K562 (cell line): ENCODE measurements around the gene MOSPD3. TPM values are rescaled to one million over a fixed set of nuclear protein-coding genes. Genes with fewer than 3 reads are reported as not detected.
A peak's percentile ranks its signal among the peaks of the same experiment; 100 is the strongest.

ENCODE experiments used
- AFF4 ChIP-seq: sonication (generic); formaldehyde crosslinking; IDR thresholded peaks from 2 replicates; pipeline ENCODE4 v1.8.0; 2023; ENCODE audit warnings: mild to moderate bottlenecking, missing genetic modification reagents
- CREB3 ChIP-seq: fragments of 450-650 bp; conservative IDR thresholded peaks from 2 replicates; pipeline ENCODE4 v1.6.1; 2016; ENCODE audit warnings: missing genetic modification characterization, low read depth, mild to moderate bottlenecking, missing compliant biosample characterization, moderate library complexity
- CTCFL ChIP-seq: IDR thresholded peaks from 2 replicates; pipeline ENCODE4 v1.6.1; 2011; ENCODE audit warnings: borderline replicate concordance, low read depth, mild to moderate bottlenecking, moderate library complexity, low read length; ENCODE audit not compliant: insufficient read depth, poor library complexity, severe bottlenecking
- ELF1 ChIP-seq: fragments of 200-800 bp; sonication (Bioruptor generic); IDR thresholded peaks from 2 replicates; pipeline ENCODE4 v1.6.1; 2016; ENCODE audit warnings: missing genetic modification characterization, missing compliant biosample characterization
- ETV5 ChIP-seq: sonication (generic); formaldehyde crosslinking; IDR thresholded peaks from 2 replicates; pipeline ENCODE4 v1.4.0; 2020; ENCODE audit warnings: low read depth, mild to moderate bottlenecking, missing genetic modification reagents
- FOXA3 ChIP-seq, 2 experiments: fragments of 450-650 bp in 1 of 2; sonication (generic) in 1 of 2; formaldehyde crosslinking; IDR thresholded peaks in 1 of 2; conservative IDR thresholded peaks in 1 of 2; 2 replicates each; pipeline versions ENCODE4 v1.4.0 to v1.8.0; 2020 to 2022; ENCODE audit warnings: mild to moderate bottlenecking in 2 of 2, missing genetic modification reagents in 1 of 2
- HOXB6 ChIP-seq: fragments of 250-450 bp; sonication (Bioruptor Pico); IDR thresholded peaks from 2 replicates; pipeline ENCODE4 v1.5.1; 2022; ENCODE audit warnings: mild to moderate bottlenecking, borderline replicate concordance
- MAZ ChIP-seq, 2 experiments: fragments of 450-650 bp in 1 of 2; sonication (generic) in 1 of 2; formaldehyde crosslinking; IDR thresholded peaks in 1 of 2; conservative IDR thresholded peaks in 1 of 2; 2 replicates each; pipeline versions ENCODE4 v1.4.0 to v1.5.0; 2020; ENCODE audit warnings: mild to moderate bottlenecking in 1 of 2, missing genetic modification reagents in 1 of 2
- MYNN ChIP-seq, 2 experiments: sonication (generic); formaldehyde crosslinking in 1 of 2; IDR thresholded peaks; 2 replicates each; pipeline versions ENCODE4 v1.5.0 to v1.6.1; 2016 to 2020; ENCODE audit warnings: antibody characterized with exemption in 1 of 2, missing genetic modification reagents in 1 of 2
- NFYB ChIP-seq: IDR thresholded peaks from 2 replicates; pipeline ENCODE4 v1.6.1; 2011; ENCODE audit warnings: mild to moderate bottlenecking, moderate library complexity; ENCODE audit not compliant: insufficient read length; ENCODE audit errors: extremely low read depth
- NR0B1 ChIP-seq: fragments of 450-650 bp; IDR thresholded peaks from one replicate; pipeline ENCODE4 v1.6.1; 2018; ENCODE audit warnings: mild to moderate bottlenecking, moderate library complexity; ENCODE audit not compliant: partially characterized antibody
- SIN3B ChIP-seq: fragments of 450-650 bp; IDR thresholded peaks from 2 replicates; pipeline ENCODE4 v1.6.1; 2017; ENCODE audit warnings: low read depth, mild to moderate bottlenecking, moderate library complexity
- STAT6 ChIP-seq: sonication (generic); formaldehyde crosslinking; IDR thresholded peaks from 2 replicates; pipeline ENCODE4 v1.8.1; 2023; ENCODE audit warnings: mild to moderate bottlenecking, missing genetic modification reagents
- polyA plus RNA-seq, 8 experiments: library from polyadenylated mRNA; depleted of rRNA in 4 of 8; stranded (reverse) in 5 of 8; unstranded in 3 of 8; fragments of >200 nt; fragmentation: Nextera tagmentation in 2 of 8; fragmentation: Illumina TruSeq in 1 of 8; extraction: Ambion mirVana in 2 of 8; extraction: Trizol in 1 of 8; gene quantifications; 2 replicates each; pipeline versions ENCODE4 v1.2.1 to v1.2.3, GENCODE V29; 2011 to 2014; ENCODE audit warnings: inconsistent platforms in 1 of 8, missing spikeins in 1 of 8
- total RNA-seq, 7 experiments: library from RNA; depleted of rRNA in 6 of 7; stranded (reverse); fragments of >200 nt in 6 of 7; fragmentation: Illumina TruSeq in 2 of 7; extraction: Trizol in 2 of 7; gene quantifications; 2 replicates each; pipeline versions ENCODE4 v1.2.1 to v1.2.3, GENCODE V29; 2011 to 2021; ENCODE audit warnings: low replicate concordance in 1 of 7

MOSPD3 gene
- total and polyA plus RNA-seq, 9 of the 15 experiments (the other 6 are each of a cell fraction or from before 2014, with no cell fraction given): 1.4 to 32.1 (median 7.3) TPM

- TF ChIP-seq AFF4 (CRISPR knock-in tag): peak; percentile 87
- TF ChIP-seq ETV5 (CRISPR knock-in tag): peak; percentile 86
- no peak for TF ChIP-seq STAT6 (CRISPR knock-in tag)
- TF ChIP-seq CREB3: no peak; the same call in 1 of the 2 replicates
- TF ChIP-seq CTCFL: peak; percentile 12
- no peak; the same call in 1 of the 2 replicates for TF ChIP-seq MYNN (IDR thresholded peaks at IDR 0.05)
- peak; percentile 19; the same call in 1 of the 2 replicates for TF ChIP-seq MYNN (CRISPR knock-in tag; IDR thresholded peaks at IDR 0.05)
- no peak for TF ChIP-seq HOXB6 (CRISPR knock-in tag)
- peak in 1 of 2 experiments; percentile 84; a peak in 2 of 4 replicates for TF ChIP-seq FOXA3 (CRISPR knock-in tag; conservative IDR thresholded peaks at IDR 0.05 in 1 of 2, IDR thresholded peaks at IDR 0.05 in 1 of 2)
- TF ChIP-seq NR0B1: no peak
- TF ChIP-seq NFYB: peak; percentile 57
- peak in 1 of 2 experiments; percentile 93; a peak in 3 of 4 replicates for TF ChIP-seq MAZ (CRISPR knock-in tag; conservative IDR thresholded peaks at IDR 0.05 in 1 of 2, IDR thresholded peaks at IDR 0.05 in 1 of 2)
- no peak for TF ChIP-seq ELF1 (tag)
- 0 out of 2 replicates have a peak, but pooled peaks have one; percentile 26 for TF ChIP-seq SIN3B
These were observed 43.8 kb downstream of the MOSPD3 start, which contains the start of gene ACTL6B (continued) for GRCh38 chr7:100655908-100656674.
